ENCODE measurements around the gene LONP2. TPM values are rescaled to one million over a fixed set of nuclear protein-coding genes. Genes with fewer than 3 reads are reported as not detected.

LONP2 gene
- polyA plus RNA-seq, 2 of the 4 experiments (the other 2 are of a cell fraction): 27.8 to 51.3 TPM

DNA sequence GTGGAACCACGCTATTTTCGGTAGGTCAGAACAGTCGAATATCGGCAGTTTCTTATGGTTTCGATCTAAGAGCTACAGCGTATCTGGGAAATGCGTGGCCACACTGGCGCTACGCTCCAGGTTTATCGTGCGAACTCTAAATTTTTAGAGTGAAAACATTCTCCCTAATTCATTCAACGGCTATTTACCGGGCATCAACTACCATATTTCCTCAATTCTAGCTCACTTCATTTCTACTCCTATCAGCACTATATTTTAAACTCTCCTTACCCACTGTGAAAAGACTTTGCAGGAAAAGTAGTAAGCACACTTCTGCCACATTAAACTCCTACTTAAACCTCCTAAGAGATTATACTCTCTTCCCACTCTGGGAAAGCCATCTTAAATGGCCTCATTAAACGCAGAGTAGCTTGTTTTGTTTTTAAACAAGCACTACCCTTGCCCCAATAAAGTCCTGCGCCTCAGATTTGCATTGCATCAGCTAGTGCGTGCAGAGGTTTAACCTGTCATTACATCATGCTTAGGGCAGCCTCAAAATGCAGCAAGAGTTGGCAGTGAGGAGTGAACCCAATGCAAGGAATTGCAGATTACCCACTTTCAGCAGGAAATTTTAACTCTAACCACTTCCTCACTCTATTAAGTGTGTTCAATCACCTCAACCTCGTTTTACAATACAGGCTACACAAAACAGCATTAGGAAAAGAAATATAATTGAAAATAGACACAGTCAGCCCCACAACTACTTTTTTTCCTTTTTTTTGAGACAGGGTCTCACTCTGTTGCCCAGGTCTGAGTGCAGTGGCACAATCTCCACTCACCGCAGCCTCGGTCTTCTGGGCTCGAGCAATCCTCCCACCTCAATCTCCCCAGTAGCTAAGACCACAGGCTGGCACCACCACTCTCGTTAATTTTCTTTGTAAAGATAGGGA is 122.3 kb downstream of the LONP2 start:
- FAIRE-seq (no peak), ATAC-seq (peak; percentile 74 to 86), DNase-seq (ENCODE audit: low read depth in 1 of 2, low spot score in 1 of 2) (peak; percentile 69 to 88)
- POLR2A ChIA-PET: interaction anchor here (0.5 to 3.5 kb wide), 10 partner anchors 10 to 257 kb away, joined by 3 to 55 read pairs (median 5); partner anchors contain the start of gene SIAH1
- peak overlapping the region; percentile 83 for H3K4me2 ChIP-seq
- TF ChIP-seq JUN (IDR thresholded peaks at IDR 0.05): peak in 1 of 2 experiments; percentile 21; a peak in 3 of 5 replicates
- no peak for TF ChIP-seq SREBF2 (IDR thresholded peaks at IDR 0.05)
- TF ChIP-seq TP53 (CRISPR knock-in tag; IDR thresholded peaks at IDR 0.05): no peak
- no peak for TF ChIP-seq POLR2A (IDR thresholded peaks at IDR 0.05; ENCODE audit: low read length)
- TF ChIP-seq RFX5 (IDR thresholded peaks at IDR 0.05): no peak
- TF ChIP-seq TFCP2L1 (CRISPR knock-in tag; IDR thresholded peaks at IDR 0.05): no peak
- TF ChIP-seq ESRRA (IDR thresholded peaks at IDR 0.05; ENCODE audit: borderline replicate concordance, low read length): no peak
- no peak for TF ChIP-seq RCOR1 (IDR thresholded peaks at IDR 0.05; ENCODE audit: low read depth, low read length)
- TF ChIP-seq CBX8 (IDR thresholded peaks at IDR 0.05): no peak
- TF ChIP-seq, protein P1, sequence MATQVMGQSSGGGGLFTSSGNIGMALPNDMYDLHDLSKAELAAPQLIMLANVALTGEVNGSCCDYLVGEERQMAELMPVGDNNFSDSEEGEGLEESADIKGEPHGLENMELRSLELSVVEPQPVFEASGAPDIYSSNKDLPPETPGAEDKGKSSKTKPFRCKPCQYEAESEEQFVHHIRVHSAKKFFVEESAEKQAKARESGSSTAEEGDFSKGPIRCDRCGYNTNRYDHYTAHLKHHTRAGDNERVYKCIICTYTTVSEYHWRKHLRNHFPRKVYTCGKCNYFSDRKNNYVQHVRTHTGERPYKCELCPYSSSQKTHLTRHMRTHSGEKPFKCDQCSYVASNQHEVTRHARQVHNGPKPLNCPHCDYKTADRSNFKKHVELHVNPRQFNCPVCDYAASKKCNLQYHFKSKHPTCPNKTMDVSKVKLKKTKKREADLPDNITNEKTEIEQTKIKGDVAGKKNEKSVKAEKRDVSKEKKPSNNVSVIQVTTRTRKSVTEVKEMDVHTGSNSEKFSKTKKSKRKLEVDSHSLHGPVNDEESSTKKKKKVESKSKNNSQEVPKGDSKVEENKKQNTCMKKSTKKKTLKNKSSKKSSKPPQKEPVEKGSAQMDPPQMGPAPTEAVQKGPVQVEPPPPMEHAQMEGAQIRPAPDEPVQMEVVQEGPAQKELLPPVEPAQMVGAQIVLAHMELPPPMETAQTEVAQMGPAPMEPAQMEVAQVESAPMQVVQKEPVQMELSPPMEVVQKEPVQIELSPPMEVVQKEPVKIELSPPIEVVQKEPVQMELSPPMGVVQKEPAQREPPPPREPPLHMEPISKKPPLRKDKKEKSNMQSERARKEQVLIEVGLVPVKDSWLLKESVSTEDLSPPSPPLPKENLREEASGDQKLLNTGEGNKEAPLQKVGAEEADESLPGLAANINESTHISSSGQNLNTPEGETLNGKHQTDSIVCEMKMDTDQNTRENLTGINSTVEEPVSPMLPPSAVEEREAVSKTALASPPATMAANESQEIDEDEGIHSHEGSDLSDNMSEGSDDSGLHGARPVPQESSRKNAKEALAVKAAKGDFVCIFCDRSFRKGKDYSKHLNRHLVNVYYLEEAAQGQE (IDR thresholded peaks at IDR 0.05): no peak
- peak; percentile 79 to 89 for TF ChIP-seq CEBPB (IDR thresholded peaks at IDR 0.05)
- no peak for TF ChIP-seq ATOH8 (CRISPR knock-in tag; IDR thresholded peaks at IDR 0.05; ENCODE audit: low read depth)
- TF ChIP-seq SMC3 (IDR thresholded peaks at IDR 0.05): no peak
- TF ChIP-seq FOSL2 (IDR thresholded peaks at IDR 0.05): no peak
- peak; percentile 16; the same call in 1 of the 2 replicates for TF ChIP-seq FOSL2 (CRISPR knock-in tag; IDR thresholded peaks at IDR 0.05)
- TF ChIP-seq NR3C1 (IDR thresholded peaks at IDR 0.05): no peak
- 0 out of 2 replicates have a peak, but pooled peaks have one; percentile 34 for TF ChIP-seq MAX (IDR thresholded peaks at IDR 0.05)
- TF ChIP-seq EP300 (IDR thresholded peaks at IDR 0.05): peak in 1 of 2 experiments; percentile 16; a peak in 1 of 5 replicates
- no peak for TF ChIP-seq EHMT2 (IDR thresholded peaks at IDR 0.05; ENCODE audit: low read depth)
- 0 out of 2 replicates have a peak, but pooled peaks have one; percentile 40 for TF ChIP-seq PHF8 (IDR thresholded peaks at IDR 0.05; ENCODE audit: borderline replicate concordance, low read depth)
- no peak for TF ChIP-seq HES2 (IDR thresholded peaks at IDR 0.05)
- H3K4me3 ChIP-seq: peak overlapping the region; percentile 53
- WGBS (ENCODE audit: missing lambda C conversion rate): 10% methylated on average over 21 of the region's 21 CpGs
- peak overlapping the region; percentile 90 to 92 for H3K27ac ChIP-seq
- CTCF ChIA-PET: interaction anchor here (0.6 to 3.8 kb wide), 11 partner anchors 11 to 264 kb away, joined by 3 to 17 read pairs (median 4); partner anchors contain the start of genes N4BP1 and SIAH1
- H3K9me3 ChIP-seq: no peaks in the 10 kb centered on the region
- H3K4me1 ChIP-seq: peaks cover 53% of the 10 kb centered on the region
